AG09319 (cell line): ENCODE data around the gene DYRK1A.

Experiments
- DNase-seq: peaks from one replicate; pipeline ENCODE4 v3.0.0-alpha.2; 2010; ENCODE audit warnings: low read depth; ENCODE audit errors: extremely low read depth
- CTCF ChIP-seq: IDR thresholded peaks from 2 replicates; pipeline ENCODE4 v1.5.1; 2011; ENCODE audit warnings: low read depth, mild to moderate bottlenecking, inconsistent platforms, low read length, moderate library complexity

The DYRK1A gene

DNA sequence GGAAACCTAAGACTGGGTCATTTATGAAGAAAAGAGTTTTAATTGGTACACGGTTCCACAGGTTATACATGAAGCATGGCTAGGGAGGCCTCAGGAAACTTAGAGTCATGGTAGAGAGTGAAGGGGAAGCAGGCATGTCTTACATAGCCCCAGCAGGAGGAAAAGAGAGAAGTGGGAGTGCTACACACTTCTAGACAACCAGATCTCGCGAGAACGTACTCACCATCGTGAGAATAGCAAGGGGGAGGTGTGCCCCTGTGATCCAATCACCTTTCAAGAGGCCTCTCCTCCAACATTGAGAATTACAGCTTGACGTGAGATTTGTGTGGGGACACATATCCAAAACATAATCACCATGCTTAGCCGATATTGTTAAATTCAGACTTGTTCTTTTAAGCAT lies 62.8 kb downstream of the DYRK1A start:
- no peak for DNase-seq
- TF ChIP-seq CTCF: no peak

- no peak for TF ChIP-seq CTCF
Observed at GRCh38 chr21:37430184-37430821, 63.7 kb downstream of the DYRK1A start.

GRCh38 chr21:37431243-37431642 lies 64.7 kb downstream of the DYRK1A start:
- DNase-seq: no peak
- TF ChIP-seq CTCF: no peak

More at GRCh38 chr21:37430184-37430821, 63.7 kb downstream of the DYRK1A start:
- DNase-seq: no peak

- DNase-seq: no peak
- TF ChIP-seq CTCF: no peak
Observed at GRCh38 chr21:37432710-37433455, 66.3 kb downstream of the DYRK1A start.

DNA sequence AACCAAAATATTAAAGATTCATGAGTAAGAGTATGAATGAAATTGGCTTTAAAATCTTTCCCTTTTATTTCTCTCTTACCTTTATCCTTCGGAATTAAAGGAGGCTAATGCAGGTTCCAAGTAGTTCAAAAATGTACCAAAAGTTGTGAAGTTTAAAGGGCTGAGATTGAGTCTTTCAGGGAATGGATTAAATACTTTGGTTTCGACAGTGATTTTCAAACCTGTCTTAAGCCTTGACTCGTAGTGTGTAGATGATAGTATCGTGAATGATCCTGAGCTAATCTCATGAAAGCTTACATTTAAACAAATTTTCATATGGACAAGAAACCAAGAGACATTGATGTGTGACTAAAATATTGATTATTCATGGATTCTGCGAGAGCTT lies 66.9 kb downstream of the DYRK1A start:
- no peak for TF ChIP-seq CTCF
- DNase-seq: no peak

- DNase-seq: peak; percentile 74
- TF ChIP-seq CTCF: no peak
Observed at GRCh38 chr21:37435120-37435519, 68.5 kb downstream of the DYRK1A start.

- TF ChIP-seq CTCF: no peak
- no peak for DNase-seq
Observed at GRCh38 chr21:37435711-37436110, 69.1 kb downstream of the DYRK1A start.
